ENCODE results near the gene RGS7. TPM values are rescaled to one million over a fixed set of nuclear protein-coding genes. Genes with fewer than 3 reads are reported as not detected.

RGS7 gene
- total and polyA plus RNA-seq, 2 of the 4 experiments (the other 2 are of a cell fraction), result 0.58 to 0.72 TPM

DNA sequence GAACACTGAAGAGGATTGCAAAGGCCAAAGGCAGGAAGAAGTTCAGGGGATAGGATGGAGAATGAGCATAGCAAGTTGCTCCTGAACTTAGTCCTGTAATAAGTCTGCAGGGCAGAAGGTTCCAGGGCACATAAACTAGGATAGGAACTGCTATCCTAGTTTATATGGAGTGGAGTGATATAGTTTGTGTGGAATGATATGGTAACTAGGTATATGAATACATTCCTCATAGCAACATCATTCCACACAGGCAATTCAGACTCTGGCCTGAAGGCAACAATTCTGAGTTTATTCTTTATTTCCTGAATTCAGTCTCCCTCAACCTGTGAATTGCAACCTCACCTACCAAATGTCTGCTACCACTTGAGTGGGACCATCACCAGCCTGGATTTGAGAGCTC, 590.2 kb downstream of the RGS7 start:
- peaks cover 8% of the 10 kb centered on the region; the same call in 1 of the 2 replicates for H3K9me1 ChIP-seq (ENCODE audit: insufficient read depth, low read length)
- DNase-seq (peak; percentile 69), ATAC-seq (ENCODE audit: low read depth) (peak; percentile 80)
- no peaks in the 10 kb centered on the region for H4K20me1 ChIP-seq (ENCODE audit: insufficient read depth, low read length)
- BruUV-seq (replicated peaks), result no TSS peak
- peak overlapping the region; percentile 87; the same call in 1 of the 2 replicates for H3K18ac ChIP-seq (ENCODE audit: low read depth, low read length)
- H2AFZ ChIP-seq (replicated peaks; ENCODE audit: low read length, poor library complexity), result peak overlapping the region; percentile 7
- peak overlapping the region; percentile 77 for H3K27ac ChIP-seq (ENCODE audit: insufficient read depth, low read length)
- TF ChIP-seq RCOR1 (IDR thresholded peaks at IDR 0.05; ENCODE audit: insufficient replicate concordance, low read length) (no peak), RFX5 (IDR thresholded peaks at IDR 0.05; ENCODE audit: low read depth, low read length) (no peak), CEBPB (IDR thresholded peaks at IDR 0.05; ENCODE audit: low read depth, low read length) (no peak), RAD21 (IDR thresholded peaks at IDR 0.05; ENCODE audit: low read length) (no peak), FOS (IDR thresholded peaks at IDR 0.05; ENCODE audit: low read depth, low read length) (no peak), MAZ (IDR thresholded peaks at IDR 0.05; ENCODE audit: borderline replicate concordance, low read depth, low read length) (no peak), POLR2A (IDR thresholded peaks at IDR 0.05; ENCODE audit: low read depth, low read length) (no peak; the same call in 1 of the 2 replicates), NFE2L2 (IDR thresholded peaks at IDR 0.05; ENCODE audit: low read depth, low read length) (no peak)
- TF ChIP-seq, protein P1, sequence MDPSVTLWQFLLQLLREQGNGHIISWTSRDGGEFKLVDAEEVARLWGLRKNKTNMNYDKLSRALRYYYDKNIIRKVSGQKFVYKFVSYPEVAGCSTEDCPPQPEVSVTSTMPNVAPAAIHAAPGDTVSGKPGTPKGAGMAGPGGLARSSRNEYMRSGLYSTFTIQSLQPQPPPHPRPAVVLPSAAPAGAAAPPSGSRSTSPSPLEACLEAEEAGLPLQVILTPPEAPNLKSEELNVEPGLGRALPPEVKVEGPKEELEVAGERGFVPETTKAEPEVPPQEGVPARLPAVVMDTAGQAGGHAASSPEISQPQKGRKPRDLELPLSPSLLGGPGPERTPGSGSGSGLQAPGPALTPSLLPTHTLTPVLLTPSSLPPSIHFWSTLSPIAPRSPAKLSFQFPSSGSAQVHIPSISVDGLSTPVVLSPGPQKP (IDR thresholded peaks at IDR 0.05; ENCODE audit: borderline replicate concordance, low read depth, low read length), result no peak
- in situ Hi-C loops (cut with MboI; ENCODE audit: low sequenced_read_pairs) (no loop called here), intact Hi-C loops (cut with micrococcal nuclease) (loop anchor here (2.0 kb wide), 1 partner anchor 38 kb away; no protein-coding TSS in a partner anchor), dilution Hi-C loops (cut with HindIII; ENCODE audit: low sequenced_read_pairs, unreplicated experiment) (no loop called here)
- no peak overlapping the region for H3K4me3 ChIP-seq (ENCODE audit: insufficient read depth, low read depth, low read length)
- no peaks in the 10 kb centered on the region for H3K36me3 ChIP-seq (ENCODE audit: control insufficient read depth, insufficient read depth, low read length)
- H2BK15ac ChIP-seq (ENCODE audit: low read depth, low read length), result peak overlapping the region; percentile 70; the same call in 2 of the 3 replicates
- POLR2A ChIA-PET (ENCODE audit: unreplicated experiment), result no interaction called here
- H3K56ac ChIP-seq (ENCODE audit: extremely low read depth, insufficient read depth, low read length), result peak overlapping the region; percentile 67; the same call in 1 of the 2 replicates
- H3K4me2 ChIP-seq (ENCODE audit: low read depth, low read length), result peak overlapping the region; percentile 13; the same call in 1 of the 2 replicates
- peak overlapping the region; percentile 85 for H3K23ac ChIP-seq (ENCODE audit: low read depth, low read length)
- H3K27me3 ChIP-seq (ENCODE audit: control insufficient read depth, insufficient read depth, low read length), result no peaks in the 10 kb centered on the region
- H3K4me1 ChIP-seq (ENCODE audit: control insufficient read depth, insufficient read depth, low read length), result peaks cover 15% of the 10 kb centered on the region
- no peaks in the 10 kb centered on the region for H3K79me1 ChIP-seq (ENCODE audit: low read depth in 1 of 2, low read length in 2 of 2)
- H2AK9ac ChIP-seq (replicated peaks; ENCODE audit: low read depth, low read length, poor library complexity), result no peak overlapping the region
- H2BK5ac ChIP-seq (ENCODE audit: low read depth, low read length, poor library complexity, severe bottlenecking), result peak overlapping the region; percentile 97
- peak overlapping the region; percentile 76 for H3K14ac ChIP-seq (replicated peaks; ENCODE audit: low read depth, low read length)
- H3K9ac ChIP-seq (ENCODE audit: low read depth, low read length), result no peak overlapping the region; the same call in 1 of the 2 replicates
- peak overlapping the region; percentile 65; the same call in 1 of the 2 replicates for H2AK5ac ChIP-seq (ENCODE audit: low read depth, low read length)
- peak overlapping the region; percentile 18 to 89; a peak in 3 of 4 replicates for H4K8ac ChIP-seq (ENCODE audit: low read depth in 2 of 2, low read length in 2 of 2)
- peak overlapping the region; percentile 88 for H3K4ac ChIP-seq (ENCODE audit: low read depth, low read length)
- no peaks in the 10 kb centered on the region; the same call in 1 of the 2 replicates for H3K9me3 ChIP-seq (ENCODE audit: control insufficient read depth, insufficient read depth, low read length)
- H4K5ac ChIP-seq (ENCODE audit: low read depth, low read length), result peak overlapping the region; percentile 17; the same call in 1 of the 2 replicates
- peak overlapping the region; percentile 98 for H2BK20ac ChIP-seq (ENCODE audit: low read depth, low read length)
- peak overlapping the region; percentile 96 for H2BK120ac ChIP-seq (ENCODE audit: low read depth, low read length)
- H4K91ac ChIP-seq (ENCODE audit: insufficient read depth, low read depth, low read length), result peak overlapping the region; percentile 89
- CTCF ChIA-PET, result no interaction called here

All from IMR-90 (cell line).